Fibroblast of mammary gland (primary cell): ENCODE results near the gene FANCE.

Source experiments
- DNase-seq: peaks from one replicate; pipeline ENCODE4 v3.0.0-alpha.2; 2010; ENCODE audit warnings: low read depth
- H3K4me3 ChIP-seq: 2 replicates; pipeline ENCODE4 v1.5.1; 2011; ENCODE audit warnings: low read depth, mild to moderate bottlenecking, low read length, moderate library complexity; ENCODE audit not compliant: control insufficient read depth
- CTCF ChIP-seq: conservative IDR thresholded peaks from 2 replicates; pipeline ENCODE4 v1.5.1; 2011; ENCODE audit warnings: low read depth, low read length, inconsistent platforms; ENCODE audit not compliant: control insufficient read depth, insufficient read depth

The FANCE gene

DNA sequence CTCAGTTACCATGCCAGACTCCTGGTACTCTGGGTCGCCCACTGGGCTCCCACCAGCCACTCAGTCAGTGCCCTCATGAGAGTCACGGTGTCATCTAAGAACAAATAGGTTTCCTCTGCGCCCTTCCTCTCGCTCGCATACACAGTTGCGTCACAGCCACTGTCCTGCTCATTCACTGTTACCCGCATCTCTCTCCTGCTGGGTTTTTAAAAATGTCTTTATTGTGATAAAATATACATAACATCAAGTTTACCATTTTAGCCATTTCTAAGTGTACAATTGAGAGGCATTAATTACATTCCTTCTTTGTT, 40.8 kb downstream of the FANCE start:
- no peak overlapping the region for H3K4me3 ChIP-seq
- no peak for TF ChIP-seq CTCF
- no peak for DNase-seq

DNA sequence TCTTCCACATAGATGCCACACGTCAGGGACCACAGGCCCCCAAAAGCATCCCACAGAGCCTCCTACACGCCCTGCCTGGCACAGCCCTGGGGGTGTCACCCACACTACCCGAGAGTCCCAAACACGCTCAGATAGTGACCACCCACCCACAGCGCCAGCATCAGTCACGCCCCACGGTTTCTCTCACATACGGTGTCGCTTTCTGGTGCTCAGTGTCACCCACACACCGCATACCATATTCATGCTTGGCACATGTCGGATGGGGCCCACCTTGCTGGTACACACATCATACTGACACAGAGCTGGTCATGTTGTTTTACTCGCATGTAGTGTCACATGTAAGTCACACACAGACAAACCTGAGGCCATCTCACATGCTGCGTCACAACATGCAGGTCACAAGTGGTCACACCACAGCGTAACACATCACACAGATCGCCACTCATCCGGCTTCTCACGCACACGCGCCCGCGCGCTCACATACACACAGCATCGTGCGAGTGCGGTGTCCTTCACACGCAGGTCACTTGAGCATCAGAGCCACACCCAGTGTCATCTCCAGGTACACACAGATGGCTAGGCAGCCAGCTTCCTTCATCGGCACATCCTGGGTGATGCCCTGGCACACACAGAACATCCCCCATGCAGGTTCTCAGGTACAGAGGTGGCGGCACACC, 41.3 kb downstream of the FANCE start:
- no peak overlapping the region for H3K4me3 ChIP-seq
- DNase-seq: no peak
- TF ChIP-seq CTCF: no peak

DNA sequence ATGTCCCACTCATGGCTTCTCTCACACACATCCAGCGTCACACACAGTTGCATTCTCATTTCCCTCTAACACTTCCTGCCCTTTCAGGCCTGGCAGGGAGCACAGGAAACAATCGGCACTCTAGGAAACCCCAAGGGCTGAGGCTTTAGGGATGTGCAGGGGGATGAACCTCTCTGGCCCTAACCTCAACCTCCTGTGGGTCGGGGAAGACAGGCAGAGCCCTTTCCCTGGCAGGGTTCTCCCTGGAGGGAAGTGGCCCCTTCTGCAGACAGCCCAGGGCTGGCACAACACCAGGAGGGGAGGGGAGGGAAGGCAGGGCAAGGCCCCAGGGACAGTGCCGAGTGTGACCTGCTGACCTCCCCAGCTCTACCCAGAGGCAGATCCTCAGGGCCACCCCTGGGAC, 42.0 kb downstream of the FANCE start:
- DNase-seq: no peak
- no peak overlapping the region for H3K4me3 ChIP-seq
- TF ChIP-seq CTCF: no peak

DNA sequence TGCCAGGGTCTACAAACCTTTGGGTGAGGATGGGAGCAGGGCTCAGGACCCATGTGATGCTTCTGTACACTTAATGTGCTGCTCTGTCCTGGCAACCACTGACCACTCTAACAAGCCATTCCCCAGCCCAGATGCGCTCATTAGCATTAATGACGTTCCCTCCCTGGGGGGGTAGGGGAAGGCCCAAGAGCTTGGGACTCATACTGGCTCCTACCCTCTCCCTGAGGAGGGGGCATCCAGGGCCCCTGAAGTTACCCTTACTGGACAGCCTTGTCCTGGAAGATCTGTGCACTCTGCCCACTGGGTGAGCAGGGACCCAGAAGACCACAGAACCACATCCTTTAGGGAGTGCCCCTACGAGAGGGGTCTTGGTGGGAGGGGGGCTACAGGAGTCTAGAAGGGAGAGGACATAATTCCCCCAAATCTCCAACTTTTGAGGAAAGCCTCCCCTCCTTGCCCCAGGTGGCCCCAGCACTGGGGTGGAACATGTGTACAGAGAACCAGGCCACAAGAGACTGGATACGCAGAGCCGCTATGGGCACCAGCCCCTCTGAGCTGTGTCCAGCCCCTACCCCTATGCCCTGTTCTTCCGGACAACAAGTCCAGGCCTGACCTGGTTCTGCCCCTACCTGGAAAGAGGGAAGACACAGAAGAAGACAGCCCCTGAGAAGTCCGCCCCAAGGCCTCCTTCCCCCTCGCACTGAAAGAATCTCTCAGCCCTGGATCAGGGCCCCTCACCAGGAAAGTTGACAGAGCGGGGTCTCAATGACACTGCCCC, 43.3 kb downstream of the FANCE start:
- DNase-seq: no peak
- H3K4me3 ChIP-seq: peak overlapping the region; percentile 68
- TF ChIP-seq CTCF: no peak

GRCh38 chr6:35496036-35496840, 44.1 kb downstream of the FANCE start:
- no peak for DNase-seq
- no peak for TF ChIP-seq CTCF
- H3K4me3 ChIP-seq: peak overlapping the region; percentile 68

GRCh38 chr6:35496841-35497570, 44.9 kb downstream of the FANCE start, which contains the start of gene TEAD3:
Gene TEAD3, minus strand, starts transcription at chr6:35497079.
- peak; percentile 67 for DNase-seq
- no peak for TF ChIP-seq CTCF
- H3K4me3 ChIP-seq: peak within 1 kb of the TSS; percentile 68
